H1 (cell line): ENCODE data around the gene JDP2.

ENCODE experiments used
- ASH2L ChIP-seq: fragments of 200-600, 300-600 bp; sonication (generic); IDR thresholded peaks from one replicate; pipeline ENCODE4 v1.7.1; 2017; ENCODE audit warnings: low read length
- CHD2 ChIP-seq: IDR thresholded peaks from 2 replicates; pipeline ENCODE4 v1.6.1; 2012; ENCODE audit warnings: low read length, improper control_type of control experiment
- CTCF ChIP-seq, 3 experiments: IDR thresholded peaks; 1 replicate in 2 of 3; 2 replicates in 1 of 3; pipeline versions ENCODE4 v1.5.1 to v1.6.1; 2011; ENCODE audit warnings: low read length in 3 of 3, mild to moderate bottlenecking in 3 of 3, inconsistent platforms in 2 of 3, low read depth in 1 of 3, moderate library complexity in 1 of 3; ENCODE audit not compliant: insufficient read depth in 1 of 3; ENCODE audit errors: control extremely low read depth in 1 of 3
- EP300 ChIP-seq, 2 experiments: IDR thresholded peaks; 1 replicate in 1 of 2; 2 replicates in 1 of 2; pipeline ENCODE4 v1.6.1; 2011 to 2012; ENCODE audit warnings: low read depth in 2 of 2, low read length in 2 of 2, mild to moderate bottlenecking in 2 of 2, borderline replicate concordance in 1 of 2, inconsistent platforms in 1 of 2, moderate library complexity in 1 of 2
- KDM1A ChIP-seq: fragments of 200-600, 300-600 bp; sonication (generic); IDR thresholded peaks from 2 replicates; pipeline ENCODE4 v1.7.1; 2016; ENCODE audit warnings: mild to moderate bottlenecking, low read length, borderline replicate concordance
- POLR2A ChIP-seq, 2 experiments: IDR thresholded peaks; 1 replicate in 1 of 2; 2 replicates in 1 of 2; pipeline ENCODE4 v1.6.1; 2011; ENCODE audit warnings: low read depth in 2 of 2, low read length in 2 of 2, mild to moderate bottlenecking in 2 of 2; ENCODE audit errors: control extremely low read depth in 1 of 2
- POLR2AphosphoS5 ChIP-seq: IDR thresholded peaks from 2 replicates; pipeline ENCODE4 v1.6.1; 2011; ENCODE audit warnings: low read depth, low read length
- RXRA ChIP-seq: IDR thresholded peaks from 2 replicates; pipeline ENCODE4 v1.6.1; 2011; ENCODE audit warnings: low read depth, mild to moderate bottlenecking, low read length, moderate library complexity; ENCODE audit not compliant: insufficient read depth
- SIN3A ChIP-seq, 2 experiments: IDR thresholded peaks in 1 of 2; conservative IDR thresholded peaks in 1 of 2; 2 replicates each; pipeline ENCODE4 v1.6.1; 2011 to 2012; ENCODE audit warnings: low read length in 2 of 2, improper control_type of control experiment in 1 of 2, low read depth in 1 of 2, mild to moderate bottlenecking in 1 of 2
- SRF ChIP-seq: IDR thresholded peaks from 2 replicates; pipeline ENCODE4 v1.6.1; 2011; ENCODE audit warnings: mild to moderate bottlenecking, low read depth, low read length, moderate library complexity
- USF2 ChIP-seq: IDR thresholded peaks from 2 replicates; pipeline ENCODE4 v1.6.1; 2011; ENCODE audit warnings: low read length, improper control_type of control experiment
- ZNF274 ChIP-seq: IDR thresholded peaks from 2 replicates; pipeline ENCODE4 v1.7.0; 2012; ENCODE audit warnings: low read length, borderline replicate concordance; ENCODE audit errors: extremely low read depth

DNA sequence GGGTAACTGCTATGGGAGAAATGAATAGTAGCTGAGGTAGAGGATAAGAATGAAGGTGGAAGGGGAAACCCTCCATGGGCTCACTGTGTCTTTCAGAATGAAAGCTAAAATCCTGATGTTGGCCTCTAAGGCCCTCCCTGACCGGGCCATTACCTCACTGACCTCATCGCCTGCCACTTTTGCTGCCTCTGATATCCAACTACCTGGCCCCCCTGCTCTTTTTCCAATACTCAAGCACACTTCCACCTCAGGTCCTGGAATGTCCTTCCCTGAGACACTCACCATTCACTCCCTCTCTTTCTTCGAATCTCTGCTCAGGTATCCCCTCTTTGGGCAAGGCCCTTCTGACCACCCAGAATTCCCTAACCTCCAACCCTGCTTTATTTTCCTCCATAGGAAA lies 93.0 kb downstream of the JDP2 start:
- no peak for TF ChIP-seq SIN3A (conservative IDR thresholded peaks at IDR 0.05 in 1 of 2, IDR thresholded peaks at IDR 0.05 in 1 of 2; ENCODE audit: low read depth in 1 of 2, low read length in 2 of 2)
- TF ChIP-seq ASH2L = no peak
- TF ChIP-seq POLR2A (IDR thresholded peaks at IDR 0.05; ENCODE audit: control extremely low read depth in 1 of 2, low read depth in 2 of 2, low read length in 2 of 2) = no peak
- TF ChIP-seq CHD2 = no peak
- no peak for TF ChIP-seq RXRA
- TF ChIP-seq EP300 (IDR thresholded peaks at IDR 0.05; ENCODE audit: borderline replicate concordance in 1 of 2, low read depth in 2 of 2, low read length in 2 of 2) = no peak
- no peak for TF ChIP-seq ZNF274
- no peak for TF ChIP-seq KDM1A
- TF ChIP-seq CTCF (IDR thresholded peaks at IDR 0.05; ENCODE audit: control extremely low read depth in 1 of 3, insufficient read depth in 1 of 3, low read depth in 1 of 3, low read length in 3 of 3) = no peak
- no peak for TF ChIP-seq USF2
- no peak for TF ChIP-seq SRF
- TF ChIP-seq POLR2AphosphoS5 = no peak
